DMS53 (cell line): ENCODE results near the gene CDK6.

Source experiments
- DNase-seq: peaks from one replicate; lab custom pipeline; 2025; lab: John Stamatoyannopoulos, UW

CDK6 gene

GRCh38 chr7:92589056-92589455, 247.3 kb downstream of the CDK6 start:
- DNase-seq, result no peak

- peak; percentile 20 for DNase-seq
Measured at GRCh38 chr7:92588561-92588960, 247.8 kb downstream of the CDK6 start.

GRCh38 chr7:92586841-92587240, 249.5 kb downstream of the CDK6 start:
- DNase-seq, result no peak

GRCh38 chr7:92586403-92586802, 250.0 kb downstream of the CDK6 start:
- no peak for DNase-seq

GRCh38 chr7:92584953-92585352, 251.4 kb downstream of the CDK6 start:
- peak; percentile 72 for DNase-seq

GRCh38 chr7:92582948-92583347, 253.4 kb downstream of the CDK6 start:
- no peak for DNase-seq

- DNase-seq, result no peak
Measured at GRCh38 chr7:92576296-92576695, 260.1 kb downstream of the CDK6 start.

- no peak for DNase-seq
Measured at GRCh38 chr7:92569137-92569536, 267.2 kb downstream of the CDK6 start.

- DNase-seq, result no peak
Measured at GRCh38 chr7:92567460-92567859, 268.9 kb downstream of the CDK6 start.

GRCh38 chr7:92563345-92563744, 273.0 kb downstream of the CDK6 start:
- DNase-seq, result no peak

GRCh38 chr7:92560602-92561001, 275.8 kb downstream of the CDK6 start:
- no peak for DNase-seq

- no peak for DNase-seq
Measured at GRCh38 chr7:92557808-92558362, 278.5 kb downstream of the CDK6 start.

GRCh38 chr7:92557249-92557648, 279.1 kb downstream of the CDK6 start:
- no peak for DNase-seq
